HepG2 (cell line): Measurements from ENCODE around the gene WDR26. TPM values are rescaled to one million over a fixed set of nuclear protein-coding genes. Genes with fewer than 3 reads are reported as not detected.
A peak's percentile ranks its signal among the peaks of the same experiment; 100 is the strongest.

Source experiments
- ATAC-seq: fragments of 200-7000 bp; cut with Tn5 transposase; 3 replicates; pipeline ENCODE4 v1.9.1; 2020; ENCODE audit warnings: mild to moderate bottlenecking, moderate library complexity
- BruUV-seq: library from RNA; stranded (reverse); fragments of 400-500 nt; replicated peaks from 2 replicates; lab custom pipeline; 2021; lab: Mats Ljungman, UMichigan
- CTCF ChIA-PET: fragments of 300-600 bp; formaldehyde crosslinking; extraction: SDS; loops from one replicate; lab custom pipeline; 2021; ENCODE audit warnings: low total read pairs, inconsistent platforms, low intra/inter-chr PET ratio; lab: Yijun Ruan, JAX
- POLR2A ChIA-PET: fragments of 350-600 bp; sonication (Branson Sonifier 250); formaldehyde crosslinking; loops from one replicate; lab custom pipeline; 2020; ENCODE audit warnings: antibody characterized with exemption, inconsistent platforms; lab: Yijun Ruan, JAX
- DNase-seq: peaks from one replicate; pipeline ENCODE4 v3.0.0-alpha.2; 2015; ENCODE audit warnings: low spot score
- FAIRE-seq: peaks from 3 replicates; lab custom pipeline; 2011; peaks lifted over from hg19 to GRCh38; lab: Jason Lieb, UNC
- H2AFZ ChIP-seq: one replicate; pipeline ENCODE4 v1.6.1; 2011; ENCODE audit warnings: low read length, inconsistent platforms
- H3K27ac ChIP-seq: fragments of 300-600 bp; 3 replicates; pipeline ENCODE4 v1.8.0; 2011; ENCODE audit warnings: mixed run types, mild to moderate bottlenecking, mixed read lengths, low read length, inconsistent platforms; ENCODE audit not compliant: insufficient read depth; ENCODE audit errors: extremely low read length
- H3K27me3 ChIP-seq, 2 experiments: fragments of 200-600 bp in 1 of 2; 2 replicates in 1 of 2; 3 replicates in 1 of 2; pipeline versions ENCODE4 v1.6.0 to v1.8.0; 2011; ENCODE audit warnings: low read length in 2 of 2, mild to moderate bottlenecking in 2 of 2, moderate library complexity in 2 of 2, inconsistent platforms in 1 of 2; ENCODE audit not compliant: insufficient read depth in 2 of 2, control insufficient read depth in 1 of 2
- H3K36me3 ChIP-seq, 2 experiments: fragments of 200-600 bp in 1 of 2; replicated peaks in 1 of 2; 2 replicates in 1 of 2; 3 replicates in 1 of 2; pipeline versions ENCODE4 v1.5.1 to v1.8.0; 2011; ENCODE audit warnings: low read length in 2 of 2, inconsistent platforms in 1 of 2; ENCODE audit not compliant: insufficient read depth in 2 of 2, control insufficient read depth in 1 of 2
- H3K4me1 ChIP-seq: 2 replicates; pipeline ENCODE4 v1.5.1; 2012; ENCODE audit warnings: low read length, inconsistent platforms; ENCODE audit not compliant: insufficient read depth
- H3K4me2 ChIP-seq: 2 replicates; pipeline ENCODE4 v1.6.0; 2011; ENCODE audit warnings: low read depth, low read length, inconsistent platforms
- H3K4me3 ChIP-seq, 3 experiments: fragments of 200-600 bp in 1 of 3; sonication (generic), shearing (Covaris generic) in 1 of 3; replicated peaks in 1 of 3; 2 replicates each; pipeline ENCODE4 v1.5.1; 2011 to 2016; ENCODE audit warnings: low read length in 3 of 3, inconsistent platforms in 2 of 3, low read depth in 2 of 3, mild to moderate bottlenecking in 2 of 3, control low read depth in 1 of 3, mixed read lengths in 1 of 3; ENCODE audit not compliant: insufficient read depth in 1 of 3
- H3K79me2 ChIP-seq: one replicate; pipeline ENCODE4 v1.6.1; 2011; ENCODE audit warnings: low read length, inconsistent platforms; ENCODE audit not compliant: insufficient read depth
- H3K9ac ChIP-seq: 2 replicates; pipeline ENCODE4 v1.6.0; 2011; ENCODE audit warnings: mild to moderate bottlenecking, low read depth, low read length, inconsistent platforms; ENCODE audit not compliant: insufficient read depth
- H3K9me3 ChIP-seq: 2 replicates; pipeline ENCODE4 v1.5.1; 2012; ENCODE audit warnings: mild to moderate bottlenecking, low read length
- H4K20me1 ChIP-seq: 2 replicates; pipeline ENCODE4 v1.6.0; 2011; ENCODE audit warnings: inconsistent platforms, mild to moderate bottlenecking, low read length, moderate library complexity; ENCODE audit not compliant: insufficient read depth
- ASH2L ChIP-seq: fragments of 300-600, 200-600 bp; sonication (generic); IDR thresholded peaks from 2 replicates; pipeline ENCODE4 v1.7.0; 2017; ENCODE audit warnings: low read depth, mild to moderate bottlenecking, moderate library complexity, mixed read lengths, low read length; ENCODE audit not compliant: insufficient read length
- ATF7 ChIP-seq, 2 experiments: fragments of 450-650 bp in 1 of 2; sonication (generic) in 1 of 2; formaldehyde crosslinking in 1 of 2; IDR thresholded peaks; 2 replicates each; pipeline versions ENCODE4 v1.4.0 to v1.6.1; 2016 to 2020; ENCODE audit warnings: antibody characterized with exemption in 1 of 2, mild to moderate bottlenecking in 1 of 2, missing genetic modification reagents in 1 of 2
- CCDC6 ChIP-seq: sonication (generic); formaldehyde crosslinking; IDR thresholded peaks from 2 replicates; pipeline ENCODE4 v1.8.1; 2022; ENCODE audit warnings: mild to moderate bottlenecking, missing genetic modification reagents, moderate library complexity
- GABPA ChIP-seq, 2 experiments: IDR thresholded peaks; 2 replicates each; pipeline ENCODE4 v1.6.1; 2011 to 2016; ENCODE audit warnings: low read depth in 2 of 2, low read length in 1 of 2, missing biosample characterization in 1 of 2, missing genetic modification characterization in 1 of 2
- LCORL ChIP-seq, 2 experiments: fragments of 450-650 bp in 1 of 2; sonication (generic) in 1 of 2; formaldehyde crosslinking in 1 of 2; IDR thresholded peaks; 2 replicates each; pipeline versions ENCODE4 v1.5.0 to v1.6.1; 2017 to 2020; ENCODE audit warnings: antibody characterized with exemption in 1 of 2, missing genetic modification reagents in 1 of 2
- MED1 ChIP-seq: sonication (generic); formaldehyde crosslinking; IDR thresholded peaks from 2 replicates; pipeline ENCODE4 v1.4.0; 2020; ENCODE audit warnings: missing genetic modification reagents
- NR2C2 ChIP-seq: sonication (generic); formaldehyde crosslinking; IDR thresholded peaks from 2 replicates; pipeline ENCODE4 v1.4.0; 2020; ENCODE audit warnings: missing genetic modification reagents, mild to moderate bottlenecking, moderate library complexity, borderline replicate concordance
- PPARG ChIP-seq: conservative IDR thresholded peaks from 2 replicates; pipeline ENCODE4 v1.6.1; 2016; ENCODE audit warnings: missing biosample characterization, missing genetic modification reagents
- SAP130 ChIP-seq: IDR thresholded peaks from 2 replicates; pipeline ENCODE4 v1.6.1; 2016; ENCODE audit warnings: low read depth
- SIN3A ChIP-seq: IDR thresholded peaks from 2 replicates; pipeline ENCODE4 v1.6.1; 2011; ENCODE audit warnings: low read depth, mild to moderate bottlenecking, control low read depth, low read length, borderline replicate concordance
- SOX5 ChIP-seq: IDR thresholded peaks from 2 replicates; pipeline ENCODE4 v1.6.1; 2016; ENCODE audit warnings: borderline replicate concordance
- SOX6 ChIP-seq, 2 experiments: fragments of 450-650 bp in 1 of 2; sonication (generic) in 1 of 2; formaldehyde crosslinking in 1 of 2; IDR thresholded peaks; 2 replicates each; pipeline versions ENCODE4 v1.4.0 to v1.6.1; 2017 to 2020; ENCODE audit warnings: antibody characterized with exemption in 1 of 2, mild to moderate bottlenecking in 1 of 2, missing genetic modification reagents in 1 of 2
- ZNF205 ChIP-seq: IDR thresholded peaks from 2 replicates; pipeline ENCODE4 v1.6.1; 2018; ENCODE audit warnings: missing biosample characterization, missing genetic modification reagents
- ZNF572 ChIP-seq: sonication (generic); formaldehyde crosslinking; IDR thresholded peaks from 2 replicates; pipeline ENCODE4 v1.5.1; 2020; ENCODE audit warnings: mild to moderate bottlenecking, missing genetic modification reagents
- WGBS: methylation state at CpG from one replicate; pipeline ENCODE4 v1.1.6; 2017; ENCODE audit warnings: low lambda C conversion rate; 5-methylcytosine and 5-hydroxymethylcytosine counted together
- in situ Hi-C: cut with HindIII; loops from 2 replicates; pipeline ENCODE4 v1.10.0; 2017; ENCODE audit warnings: low pct_unique_long_range_greater_than_20kb; ENCODE audit not compliant: extremely low pct_ligation_motif_present
- intact Hi-C: fragments of 100-400 bp; cut with micrococcal nuclease; formaldehyde crosslinking; loops from one replicate; pipeline ENCODE4 v1.10.0; 2022; ENCODE audit not compliant: unreplicated experiment
- polyA plus RNA-seq, 8 experiments: library from polyadenylated mRNA; depleted of rRNA in 3 of 8; stranded (reverse) in 7 of 8; unstranded in 1 of 8; fragments of >200 nt; fragmentation: Illumina TruSeq in 4 of 8; extraction: Trizol in 4 of 8; gene quantifications; 2 replicates each; pipeline versions ENCODE4 v1.2.1 to v1.2.3, GENCODE V29; 2011 to 2016; ENCODE audit warnings: low read depth in 4 of 8, missing spikeins in 1 of 8, mixed read lengths in 1 of 8; ENCODE audit not compliant: insufficient read depth in 1 of 8
- total RNA-seq, 5 experiments: library from RNA; depleted of rRNA; stranded (reverse); fragments of >200 nt; fragmentation: Illumina TruSeq; extraction: Trizol; gene quantifications; 2 replicates each; pipeline ENCODE4 v1.2.3, GENCODE V29; 2016; ENCODE audit warnings: low read depth in 1 of 5
- TF ChIP-seq, protein P1 (sequence below): sonication (generic); formaldehyde crosslinking; IDR thresholded peaks from 2 replicates; pipeline ENCODE4 v1.8.1; 2023; ENCODE audit warnings: mild to moderate bottlenecking, moderate library complexity, missing genetic modification reagents
- TF ChIP-seq, protein P2 (sequence below): sonication (generic); formaldehyde crosslinking; IDR thresholded peaks from 2 replicates; pipeline ENCODE4 v1.8.1; 2022; ENCODE audit warnings: low read depth, mild to moderate bottlenecking, missing genetic modification reagents

Gene WDR26
- total and polyA plus RNA-seq, 2 of the 13 experiments (the other 11 are each of a cell fraction or from before 2014, with no cell fraction given), result 13.2 to 23.7 TPM

DNA sequence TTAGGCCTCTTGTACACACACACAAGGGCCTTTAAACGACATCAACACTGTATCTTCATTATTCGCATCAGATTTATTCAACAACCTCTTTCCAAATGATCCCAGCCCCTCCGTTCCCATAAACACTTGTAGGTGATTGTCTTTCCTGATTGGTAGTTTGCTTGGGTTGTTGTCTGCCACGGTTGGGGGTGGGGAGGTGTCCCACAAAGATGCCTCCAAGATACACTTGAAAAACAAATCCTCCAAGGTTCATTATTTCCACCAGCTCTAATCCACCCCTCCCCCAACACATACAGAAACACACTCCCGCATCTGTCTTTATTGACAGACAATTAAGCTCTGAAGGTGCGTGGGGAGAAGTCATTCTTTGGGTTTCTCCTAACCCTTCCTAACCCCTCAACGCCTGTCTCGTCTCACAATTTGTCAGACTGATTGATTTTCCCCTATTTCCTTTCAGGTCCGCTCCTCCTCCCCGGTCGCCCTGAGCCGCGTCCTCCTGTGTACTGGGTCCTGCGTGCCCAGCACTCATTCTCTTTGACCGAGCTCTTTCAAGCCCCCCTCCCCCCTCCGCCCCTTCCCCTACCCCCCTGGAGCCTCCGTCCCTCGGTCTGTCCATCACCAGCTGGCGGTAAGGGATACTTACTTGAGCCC lies 1.4 kb downstream of the WDR26 start (continued):
- TF ChIP-seq SIN3A, result 0 out of 2 replicates have a peak, but pooled peaks have one; percentile 39
- TF ChIP-seq, protein P1, sequence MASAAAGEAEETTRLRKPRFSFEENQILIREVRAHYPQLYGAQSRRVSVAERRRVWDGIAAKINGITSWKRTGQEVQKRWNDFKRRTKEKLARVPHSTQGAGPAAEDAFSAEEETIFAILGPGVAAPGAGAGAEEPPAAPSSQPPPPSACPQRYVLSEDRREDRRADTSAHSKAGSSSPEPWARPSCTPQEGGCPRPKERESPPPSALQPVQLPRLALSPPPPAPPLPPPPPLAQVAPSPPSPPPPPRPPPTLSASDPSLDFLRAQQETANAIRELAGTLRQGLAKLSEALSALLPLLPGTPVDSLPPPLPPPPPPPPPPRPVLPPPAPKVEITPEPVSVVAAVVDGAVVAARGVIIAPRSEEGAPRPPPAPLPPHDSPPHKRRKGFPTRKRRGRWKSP (CRISPR knock-in tag), result no peak
- TF ChIP-seq SAP130, result peak; percentile 6

DNA sequence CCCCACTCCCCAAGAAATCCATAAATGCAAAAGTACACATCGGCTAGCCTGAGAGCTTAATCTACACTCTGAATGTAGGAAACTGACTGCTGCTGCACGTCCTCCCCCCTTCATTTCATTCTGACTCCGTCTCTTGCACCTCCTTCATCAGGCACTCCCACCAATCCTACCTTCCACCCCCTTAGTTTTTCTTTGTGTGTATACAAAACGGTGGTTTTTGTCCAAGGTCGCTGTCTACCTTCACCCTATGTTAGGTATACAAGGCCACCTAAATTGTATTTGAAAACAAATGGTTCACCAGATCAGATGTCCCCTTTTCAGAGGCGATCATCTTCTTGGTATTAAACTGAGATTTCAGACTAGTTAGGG lies 1.9 kb downstream of the WDR26 start:
- FAIRE-seq (no peak), ATAC-seq (no peak; the same call in 2 of the 3 replicates), DNase-seq (no peak)
- ChIA-PET CTCF (no interaction called here), POLR2A (no interaction called here)
- no TSS peak for BruUV-seq
- H3K36me3 ChIP-seq, result peaks cover 0 to 12% of the 10 kb centered on the region in 2 experiments; a peak in 3 of 5 replicates
- peaks cover 60% of the 10 kb centered on the region for H3K79me2 ChIP-seq
- peak overlapping the region; percentile 89 to 95 (median 90) for H3K4me3 ChIP-seq
- H3K4me2 ChIP-seq, result peak overlapping the region; percentile 82
- H4K20me1 ChIP-seq, result peaks cover 25% of the 10 kb centered on the region
- H3K4me1 ChIP-seq, result peaks cover 51% of the 10 kb centered on the region
- peak overlapping the region; percentile 10 for H3K27ac ChIP-seq
- 5% methylated on average over 6 of the region's 6 CpGs for WGBS
- H3K9ac ChIP-seq, result peak overlapping the region; percentile 64
- in situ Hi-C loops (no loop called here), intact Hi-C loops (loop anchor here (1.0 kb wide), 1 partner anchor 25 kb away; no protein-coding TSS in a partner anchor)
- H3K9me3 ChIP-seq, result no peaks in the 10 kb centered on the region
- H2AFZ ChIP-seq, result no peak overlapping the region
- no peaks in the 10 kb centered on the region; a peak in 1 of 5 replicates for H3K27me3 ChIP-seq
- TF ChIP-seq ZNF205 (CRISPR knock-in tag), result no peak
- TF ChIP-seq CCDC6 (CRISPR knock-in tag), result peak; percentile 24; the same call in 1 of the 2 replicates
- peak; percentile 31 for TF ChIP-seq ASH2L
- peak; percentile 43; the same call in 1 of the 2 replicates for TF ChIP-seq MED1 (CRISPR knock-in tag)
- TF ChIP-seq SOX5 (CRISPR knock-in tag), result no peak
- TF ChIP-seq ATF7 (IDR thresholded peaks at IDR 0.05), result no peak
- TF ChIP-seq ATF7 (CRISPR knock-in tag; IDR thresholded peaks at IDR 0.05), result no peak
- TF ChIP-seq NR2C2 (CRISPR knock-in tag), result no peak
- no peak for TF ChIP-seq SOX6 (IDR thresholded peaks at IDR 0.05)
- TF ChIP-seq SOX6 (CRISPR knock-in tag; IDR thresholded peaks at IDR 0.05), result peak; percentile 20; the same call in 1 of the 2 replicates
- no peak for TF ChIP-seq GABPA (IDR thresholded peaks at IDR 0.05; ENCODE audit: low read depth, low read length)
- TF ChIP-seq GABPA (CRISPR knock-in tag; IDR thresholded peaks at IDR 0.05; ENCODE audit: low read depth), result peak; percentile 11; the same call in 1 of the 2 replicates
- TF ChIP-seq ZNF572 (CRISPR knock-in tag), result no peak
- TF ChIP-seq LCORL (IDR thresholded peaks at IDR 0.05), result no peak
- 0 out of 2 replicates have a peak, but pooled peaks have one; percentile 20 for TF ChIP-seq LCORL (CRISPR knock-in tag; IDR thresholded peaks at IDR 0.05)
- TF ChIP-seq PPARG (CRISPR knock-in tag), result no peak
- TF ChIP-seq, protein P2, sequence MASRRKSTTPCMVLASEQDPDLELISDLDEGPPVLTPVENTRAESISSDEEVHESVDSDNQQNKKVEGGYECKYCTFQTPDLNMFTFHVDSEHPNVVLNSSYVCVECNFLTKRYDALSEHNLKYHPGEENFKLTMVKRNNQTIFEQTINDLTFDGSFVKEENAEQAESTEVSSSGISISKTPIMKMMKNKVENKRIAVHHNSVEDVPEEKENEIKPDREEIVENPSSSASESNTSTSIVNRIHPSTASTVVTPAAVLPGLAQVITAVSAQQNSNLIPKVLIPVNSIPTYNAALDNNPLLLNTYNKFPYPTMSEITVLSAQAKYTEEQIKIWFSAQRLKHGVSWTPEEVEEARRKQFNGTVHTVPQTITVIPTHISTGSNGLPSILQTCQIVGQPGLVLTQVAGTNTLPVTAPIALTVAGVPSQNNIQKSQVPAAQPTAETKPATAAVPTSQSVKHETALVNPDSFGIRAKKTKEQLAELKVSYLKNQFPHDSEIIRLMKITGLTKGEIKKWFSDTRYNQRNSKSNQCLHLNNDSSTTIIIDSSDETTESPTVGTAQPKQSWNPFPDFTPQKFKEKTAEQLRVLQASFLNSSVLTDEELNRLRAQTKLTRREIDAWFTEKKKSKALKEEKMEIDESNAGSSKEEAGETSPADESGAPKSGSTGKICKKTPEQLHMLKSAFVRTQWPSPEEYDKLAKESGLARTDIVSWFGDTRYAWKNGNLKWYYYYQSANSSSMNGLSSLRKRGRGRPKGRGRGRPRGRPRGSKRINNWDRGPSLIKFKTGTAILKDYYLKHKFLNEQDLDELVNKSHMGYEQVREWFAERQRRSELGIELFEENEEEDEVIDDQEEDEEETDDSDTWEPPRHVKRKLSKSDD (CRISPR knock-in tag), result no peak
